Testis (tissue), 3 donors: ENCODE measurements around the gene PARD6A. TPM values are rescaled to one million over a fixed set of nuclear protein-coding genes. Genes with fewer than 3 reads are reported as not detected.

ENCODE experiments used
- DNase-seq: peaks from one replicate; pipeline ENCODE4 v3.0.0-alpha.2; 2019
- H3K27ac ChIP-seq, 2 donors: fragments of 200-600 bp; sonication (generic); one replicate each; pipeline ENCODE4 v1.5.1; 2019
- H3K27me3 ChIP-seq: fragments of 200-600 bp; sonication (generic); one replicate; pipeline ENCODE4 v1.5.1; 2019
- H3K36me3 ChIP-seq: fragments of 200-600 bp; sonication (generic); one replicate; pipeline ENCODE4 v1.5.1; 2017; ENCODE audit warnings: low read depth; ENCODE audit errors: missing control alignments
- H3K4me1 ChIP-seq: fragments of 200-600 bp; sonication (generic); one replicate; pipeline ENCODE4 v1.5.1; 2019
- H3K4me3 ChIP-seq, 2 donors: fragments of 200-600 bp; sonication (generic); one replicate each; pipeline ENCODE4 v1.5.1; 2017 to 2019
- H3K9me3 ChIP-seq: fragments of 200-600 bp; sonication (generic); one replicate; pipeline ENCODE4 v1.5.1; 2017
- POLR2A ChIP-seq: fragments of 450-650 bp; IDR thresholded peaks from one replicate; pipeline ENCODE4 v1.6.1; 2017; ENCODE audit warnings: antibody characterized with exemption, mild to moderate bottlenecking, moderate library complexity
- WGBS, 2 donors: methylation state at CpG; one replicate each; pipeline ENCODE4 v1.1.5; 2018; 5-methylcytosine and 5-hydroxymethylcytosine counted together
- intact Hi-C: fragments of 100-400 bp; cut with DNase I; formaldehyde crosslinking; loops from one replicate; pipeline ENCODE4 v1.15.1; 2023; ENCODE audit warnings: low total_unique reads
- polyA plus RNA-seq: library from polyadenylated mRNA; stranded (reverse); fragments of 350-450 nt; fragmentation: Illumina TruSeq; extraction: RNeasy Lipid Tissue Mini Kit (QIAGEN cat#74804); gene quantifications from one replicate; pipeline ENCODE4 v1.2.3, GENCODE V29; 2014; ENCODE audit warnings: low read depth, low replicate concordance; ENCODE audit not compliant: insufficient read depth
- total RNA-seq, 2 donors: library from RNA; depleted of rRNA; stranded (reverse); fragments of >200 nt; gene quantifications; one replicate each; pipeline ENCODE4 v1.2.3, GENCODE V29; 2016
- TF ChIP-seq, protein P1 (sequence below), 3 experiments: fragments of 450-650 bp in 2 of 3; fragments of 200-600 bp in 1 of 3; sonication (generic) in 1 of 3; IDR thresholded peaks; one replicate each; pipeline ENCODE4 v1.5.1; 2016 to 2019; ENCODE audit warnings: antibody characterized with exemption in 3 of 3, mild to moderate bottlenecking in 2 of 3, moderate library complexity in 1 of 3

Gene PARD6A
- total and polyA plus RNA-seq, 3 donors from 2014 or later: 30.0 to 80.1 (median 35.4) TPM

DNA sequence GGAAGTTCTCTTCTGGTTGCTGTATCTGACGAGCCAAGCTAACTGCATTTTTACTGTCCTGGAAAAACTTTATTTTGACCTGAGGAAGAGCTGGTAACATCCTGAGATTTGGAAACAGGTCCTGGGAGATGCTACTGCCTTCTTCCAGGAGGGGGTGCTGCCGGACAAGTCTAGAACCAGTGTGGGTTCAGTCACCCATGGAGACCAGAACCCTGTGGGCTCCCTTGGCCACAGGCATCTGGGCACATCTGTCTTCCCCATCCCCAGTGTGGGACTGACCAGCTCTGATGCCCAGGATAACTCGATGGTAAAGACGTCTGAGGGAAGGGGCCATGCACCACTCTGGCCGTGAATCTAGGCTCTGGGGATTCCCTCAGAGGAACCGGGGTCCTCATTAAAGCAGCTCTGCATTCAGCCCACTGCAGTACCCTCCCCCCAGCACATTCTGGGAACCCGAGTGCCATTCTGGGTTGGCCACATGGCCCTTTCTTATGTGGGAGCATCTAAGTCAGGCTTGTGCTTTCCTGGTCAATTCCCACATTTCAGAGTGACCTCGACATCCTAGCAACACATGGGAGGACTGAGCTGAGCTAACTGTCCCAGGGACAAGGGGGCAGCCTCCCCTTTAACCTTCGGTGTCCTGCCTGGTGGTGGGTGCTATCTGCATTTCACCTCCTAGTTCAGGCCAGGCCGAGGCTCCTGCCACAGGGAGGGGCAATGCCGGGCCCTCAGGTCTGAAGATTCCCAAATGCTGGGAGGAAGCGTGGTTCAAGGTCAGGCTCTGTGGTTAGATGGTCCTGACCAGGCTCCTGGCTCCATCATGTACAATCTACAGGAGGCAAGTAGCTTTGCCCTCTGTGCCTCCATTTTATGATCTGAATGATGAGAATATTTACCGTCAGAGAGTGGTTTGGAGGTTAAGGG, 12.2 kb downstream of the PARD6A start:
- Histone ChIP-seq H3K4me1 (peaks cover 15% of the 10 kb centered on the region), H3K9me3 (no peaks in the 10 kb centered on the region), H3K4me3 (no peak overlapping the region), H3K36me3 (no peaks in the 10 kb centered on the region), H3K27ac (peak overlapping the region; percentile 55 to 64), H3K27me3 (no peaks in the 10 kb centered on the region)
- TF ChIP-seq, protein P1, sequence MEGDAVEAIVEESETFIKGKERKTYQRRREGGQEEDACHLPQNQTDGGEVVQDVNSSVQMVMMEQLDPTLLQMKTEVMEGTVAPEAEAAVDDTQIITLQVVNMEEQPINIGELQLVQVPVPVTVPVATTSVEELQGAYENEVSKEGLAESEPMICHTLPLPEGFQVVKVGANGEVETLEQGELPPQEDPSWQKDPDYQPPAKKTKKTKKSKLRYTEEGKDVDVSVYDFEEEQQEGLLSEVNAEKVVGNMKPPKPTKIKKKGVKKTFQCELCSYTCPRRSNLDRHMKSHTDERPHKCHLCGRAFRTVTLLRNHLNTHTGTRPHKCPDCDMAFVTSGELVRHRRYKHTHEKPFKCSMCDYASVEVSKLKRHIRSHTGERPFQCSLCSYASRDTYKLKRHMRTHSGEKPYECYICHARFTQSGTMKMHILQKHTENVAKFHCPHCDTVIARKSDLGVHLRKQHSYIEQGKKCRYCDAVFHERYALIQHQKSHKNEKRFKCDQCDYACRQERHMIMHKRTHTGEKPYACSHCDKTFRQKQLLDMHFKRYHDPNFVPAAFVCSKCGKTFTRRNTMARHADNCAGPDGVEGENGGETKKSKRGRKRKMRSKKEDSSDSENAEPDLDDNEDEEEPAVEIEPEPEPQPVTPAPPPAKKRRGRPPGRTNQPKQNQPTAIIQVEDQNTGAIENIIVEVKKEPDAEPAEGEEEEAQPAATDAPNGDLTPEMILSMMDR (IDR thresholded peaks at IDR 0.05): peak; percentile 40 to 54 (median 51)
- TF ChIP-seq POLR2A: no peak
- 51 to 54% methylated on average over 10 to 11 of the region's 13 CpGs for WGBS, 2 donors
- intact Hi-C loops: no loop called here
- DNase-seq: peak; percentile 76

DNA sequence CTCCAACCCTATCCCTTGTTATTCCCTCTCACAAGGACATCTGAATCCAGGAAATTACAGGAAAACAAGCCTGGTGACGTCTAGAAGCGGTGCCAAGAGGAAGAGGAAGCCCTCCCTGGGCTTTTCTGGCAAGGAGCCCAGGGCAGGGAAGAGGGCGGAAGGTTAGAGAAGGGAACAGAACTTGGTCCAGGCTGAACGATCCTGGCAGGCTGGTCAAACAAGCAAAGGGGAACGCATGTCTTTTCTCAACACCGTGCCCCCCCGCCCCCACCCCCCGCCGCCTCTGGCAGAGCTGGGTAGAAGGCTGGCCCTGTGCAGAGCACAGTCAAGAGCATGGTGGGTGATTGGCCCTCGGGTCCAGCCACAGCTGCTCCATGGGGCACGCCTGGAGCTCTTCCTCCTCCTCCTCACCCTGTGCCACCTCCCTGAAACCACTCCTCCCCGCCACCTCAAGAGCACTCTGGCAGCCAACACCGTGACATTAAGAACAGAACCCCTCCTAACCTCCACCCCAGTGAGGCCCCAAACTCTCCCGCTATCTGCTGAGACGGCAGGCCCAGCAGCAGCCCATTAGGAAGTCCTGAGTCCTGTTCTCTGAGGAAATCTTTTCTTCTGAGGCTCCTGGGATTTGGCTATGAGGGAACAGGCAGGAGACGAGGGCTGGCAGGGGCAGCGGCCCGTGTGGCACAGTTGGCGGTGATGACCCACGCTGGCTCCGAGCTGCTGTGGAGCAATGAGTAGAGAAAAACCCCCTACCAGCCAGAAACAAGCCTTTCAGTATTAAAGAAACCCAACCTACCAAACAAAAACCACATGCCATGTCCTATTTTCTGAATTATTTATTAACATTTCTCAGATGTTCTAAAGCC, 13.2 kb downstream of the PARD6A start:
- Histone ChIP-seq H3K9me3 (no peaks in the 10 kb centered on the region), H3K4me3 (no peak overlapping the region), H3K36me3 (no peaks in the 10 kb centered on the region), H3K27ac (peak overlapping the region; percentile 55 to 64), H3K27me3 (no peaks in the 10 kb centered on the region), H3K4me1 (peaks cover 12% of the 10 kb centered on the region)
- intact Hi-C loops: no loop called here
- peak; percentile 46 for DNase-seq
- TF ChIP-seq, protein P1 (IDR thresholded peaks at IDR 0.05): no peak
- TF ChIP-seq POLR2A: no peak
- 57 to 63% methylated on average over 16 to 21 of the region's 21 CpGs for WGBS, 2 donors

DNA sequence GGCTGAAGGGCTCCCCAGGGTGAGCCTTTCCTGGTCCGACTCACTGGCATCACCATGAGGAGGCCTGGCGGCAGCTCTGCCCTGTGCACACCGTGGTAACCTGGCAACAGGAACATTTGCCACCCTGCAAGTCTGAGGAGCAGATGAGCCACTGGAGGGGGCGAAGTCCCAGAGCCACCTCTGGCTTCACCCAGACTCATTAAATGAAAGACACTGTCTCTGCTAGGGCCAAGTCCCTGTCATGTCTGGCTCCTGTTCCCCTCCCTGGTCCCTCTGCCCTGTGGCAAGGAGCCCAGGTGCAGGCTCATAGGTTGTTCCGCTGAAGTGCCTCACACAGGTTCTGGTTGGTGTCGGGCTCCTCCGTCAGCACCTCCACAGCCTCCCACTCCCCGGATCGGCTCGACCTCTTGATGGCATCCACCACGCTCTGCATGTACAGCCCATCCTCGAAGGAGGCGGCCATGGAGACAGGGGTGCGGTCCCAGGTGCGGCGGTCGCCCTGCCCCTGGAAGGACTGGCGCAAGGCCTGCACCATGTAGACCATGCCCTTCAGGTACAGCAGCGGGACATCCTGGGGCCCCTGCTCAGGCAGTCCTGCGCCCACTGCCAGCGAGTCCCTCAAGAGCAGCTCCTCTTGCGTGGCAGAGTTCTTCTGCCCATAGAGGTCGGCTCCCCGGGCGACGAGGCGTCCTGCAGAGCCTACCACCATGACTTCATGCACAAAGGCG, 14.3 kb downstream of the PARD6A start:
- Histone ChIP-seq H3K9me3 (no peaks in the 10 kb centered on the region), H3K4me1 (peaks cover 12% of the 10 kb centered on the region), H3K36me3 (no peaks in the 10 kb centered on the region), H3K27ac (peak overlapping the region in 1 of 2 donors; percentile 64), H3K27me3 (no peaks in the 10 kb centered on the region), H3K4me3 (no peak overlapping the region)
- intact Hi-C loops: no loop called here
- TF ChIP-seq POLR2A: no peak
- TF ChIP-seq, protein P1 (IDR thresholded peaks at IDR 0.05): no peak
- 95 to 98% methylated on average over 13 to 28 of the region's 28 CpGs for WGBS, 2 donors
- no peak for DNase-seq

DNA sequence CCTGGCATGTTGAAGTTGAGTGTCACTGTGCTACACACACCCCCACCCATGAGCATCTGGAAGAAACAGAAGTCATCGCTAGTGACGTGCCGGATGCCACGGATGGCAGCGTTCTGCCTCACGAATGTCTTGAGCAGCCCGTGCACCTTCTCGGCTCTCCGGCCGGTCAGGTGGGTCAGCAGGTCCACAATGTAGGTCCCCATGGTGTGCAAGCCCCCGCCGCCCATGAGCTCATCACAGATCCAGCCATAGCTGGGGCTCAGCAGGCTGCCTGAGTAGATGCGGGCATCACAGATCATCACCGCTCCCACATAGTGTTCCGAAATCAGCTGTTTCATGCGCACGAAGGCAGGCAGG, 14.8 kb downstream of the PARD6A start:
- WGBS, 2 donors: 95 to 98% methylated on average over 13 to 17 of the region's 17 CpGs
- H3K27me3 ChIP-seq: no peaks in the 10 kb centered on the region
- intact Hi-C loops: no loop called here
- DNase-seq: no peak
- no peak overlapping the region for H3K27ac ChIP-seq
- H3K36me3 ChIP-seq: no peaks in the 10 kb centered on the region
- TF ChIP-seq, protein P1 (IDR thresholded peaks at IDR 0.05): no peak
- no peak for TF ChIP-seq POLR2A
- no peak overlapping the region for H3K4me3 ChIP-seq
- H3K4me1 ChIP-seq: peaks cover 12% of the 10 kb centered on the region
- no peaks in the 10 kb centered on the region for H3K9me3 ChIP-seq
